Astrocyte of the spinal cord (primary cell): ENCODE measurements around the gene KRTAP10-5.
"Not testable (repeated sequence)": the region's sequence is repeated elsewhere in the genome, so short reads cannot be mapped to it uniquely, and the experiment has no call there.

Source experiments
- DNase-seq: peaks from one replicate; pipeline ENCODE4 v3.0.0; 2011; ENCODE audit warnings: low read depth, low spot score
- H3K4me3 ChIP-seq: 2 replicates; pipeline ENCODE4 v1.5.1; 2011; ENCODE audit warnings: low read depth, mild to moderate bottlenecking, low read length, moderate library complexity
- in situ Hi-C: cut with HindIII; loops from 2 replicates; pipeline ENCODE4 v1.10.0; 2017; ENCODE audit warnings: low sequenced_read_pairs
- TF ChIP-seq, protein P1 (sequence below): IDR thresholded peaks from 2 replicates; pipeline ENCODE4 v1.5.1; 2012; ENCODE audit warnings: low read depth, mild to moderate bottlenecking, low read length, inconsistent platforms

The KRTAP10-5 gene

DNA sequence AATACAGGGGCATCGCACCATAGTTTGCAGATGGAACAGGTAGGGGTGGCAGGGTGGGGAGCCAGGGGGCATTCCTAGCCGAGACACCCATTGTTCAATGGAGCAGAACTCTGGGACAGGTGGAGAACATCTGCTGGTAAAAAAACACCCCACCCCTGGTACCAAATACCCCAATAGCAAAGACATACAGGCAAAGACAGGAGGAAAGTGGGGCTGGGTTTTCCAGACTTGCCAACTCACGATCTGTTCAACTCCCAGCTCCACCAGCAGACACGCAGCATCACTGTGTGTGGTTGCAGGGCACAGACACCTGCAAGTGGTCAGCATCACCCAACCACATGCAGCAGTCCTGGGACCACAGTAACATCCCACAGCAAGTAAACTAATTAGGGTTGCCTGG lies 31.1 kb upstream of the KRTAP10-5 start:
- no peak overlapping the region for H3K4me3 ChIP-seq
- no peak for DNase-seq
- in situ Hi-C loops: no loop called here
- TF ChIP-seq, protein P1, sequence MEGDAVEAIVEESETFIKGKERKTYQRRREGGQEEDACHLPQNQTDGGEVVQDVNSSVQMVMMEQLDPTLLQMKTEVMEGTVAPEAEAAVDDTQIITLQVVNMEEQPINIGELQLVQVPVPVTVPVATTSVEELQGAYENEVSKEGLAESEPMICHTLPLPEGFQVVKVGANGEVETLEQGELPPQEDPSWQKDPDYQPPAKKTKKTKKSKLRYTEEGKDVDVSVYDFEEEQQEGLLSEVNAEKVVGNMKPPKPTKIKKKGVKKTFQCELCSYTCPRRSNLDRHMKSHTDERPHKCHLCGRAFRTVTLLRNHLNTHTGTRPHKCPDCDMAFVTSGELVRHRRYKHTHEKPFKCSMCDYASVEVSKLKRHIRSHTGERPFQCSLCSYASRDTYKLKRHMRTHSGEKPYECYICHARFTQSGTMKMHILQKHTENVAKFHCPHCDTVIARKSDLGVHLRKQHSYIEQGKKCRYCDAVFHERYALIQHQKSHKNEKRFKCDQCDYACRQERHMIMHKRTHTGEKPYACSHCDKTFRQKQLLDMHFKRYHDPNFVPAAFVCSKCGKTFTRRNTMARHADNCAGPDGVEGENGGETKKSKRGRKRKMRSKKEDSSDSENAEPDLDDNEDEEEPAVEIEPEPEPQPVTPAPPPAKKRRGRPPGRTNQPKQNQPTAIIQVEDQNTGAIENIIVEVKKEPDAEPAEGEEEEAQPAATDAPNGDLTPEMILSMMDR: no peak

DNA sequence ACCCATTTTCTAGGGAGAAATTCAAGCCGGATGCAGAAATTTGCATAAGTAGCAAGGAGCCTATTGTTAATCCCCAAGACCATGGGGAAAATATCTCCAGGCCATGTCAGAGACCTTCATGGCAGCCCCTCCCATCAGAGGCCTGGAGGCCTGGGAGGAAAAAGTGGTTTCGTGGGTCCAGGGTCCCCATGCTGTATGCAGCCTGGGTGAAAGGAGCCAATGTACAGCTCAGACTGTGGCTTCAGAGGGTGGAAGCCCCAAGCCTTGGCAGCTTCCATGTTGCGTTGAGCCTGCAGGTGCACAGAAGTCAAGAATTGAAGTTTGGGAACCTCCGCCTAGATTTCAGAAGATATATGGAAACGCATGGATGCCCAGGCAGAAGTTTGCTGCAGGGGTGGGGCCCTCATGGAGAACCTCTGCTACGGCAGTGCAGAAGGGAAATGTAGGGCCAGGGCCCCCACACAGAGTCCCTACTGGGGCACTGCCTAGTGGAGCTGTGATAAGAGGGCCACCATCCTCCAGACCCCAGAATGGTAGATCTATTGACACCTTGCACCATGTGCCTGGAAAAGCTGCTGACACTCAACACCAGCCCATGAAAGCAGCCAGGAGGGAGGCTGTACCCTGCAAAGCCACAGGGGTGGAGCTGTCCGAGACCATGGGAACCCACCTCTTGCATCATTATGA lies 29.9 kb upstream of the KRTAP10-5 start:
- H3K4me3 ChIP-seq, DNase-seq, in situ Hi-C loops: not testable (repeated sequence)

DNA sequence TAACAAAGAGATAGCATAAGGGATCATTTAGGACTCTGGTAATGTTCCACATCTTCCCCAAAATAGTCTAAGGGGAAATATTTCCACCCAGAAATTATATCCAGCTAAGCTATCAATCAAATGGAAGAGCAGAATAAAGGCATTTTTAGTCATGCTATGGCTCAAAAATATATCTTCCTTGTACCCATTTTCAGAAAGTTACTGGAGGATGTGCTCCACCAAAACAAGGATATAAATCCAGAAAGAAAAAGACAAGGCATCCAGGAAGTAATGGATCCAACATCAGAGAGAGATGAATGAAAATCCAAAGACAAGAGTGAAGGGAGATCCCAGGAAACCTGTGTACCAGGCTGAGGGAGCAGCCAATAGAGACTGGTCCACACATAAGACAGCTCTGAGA lies 28.8 kb upstream of the KRTAP10-5 start:
- in situ Hi-C loops: no loop called here
- TF ChIP-seq, protein P1: no peak
- no peak overlapping the region for H3K4me3 ChIP-seq

DNA sequence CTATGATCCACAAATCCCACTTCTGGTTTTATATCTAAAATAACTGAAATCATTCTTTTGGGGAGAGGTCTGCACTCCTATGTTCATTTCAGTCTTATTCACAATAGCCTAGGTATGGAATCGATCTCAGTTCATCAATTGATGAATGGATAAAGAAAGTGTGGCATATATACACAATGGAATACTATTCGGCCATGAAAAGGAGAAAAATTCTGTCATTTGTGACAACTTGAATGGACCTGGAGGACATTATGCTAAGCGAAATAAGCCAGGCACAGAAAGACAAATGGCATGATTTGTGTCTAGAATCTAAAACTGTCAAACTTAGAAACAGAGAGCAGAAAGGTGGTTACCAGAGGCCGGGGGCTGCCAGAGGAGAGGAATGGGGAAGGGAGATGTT lies 26.1 kb upstream of the KRTAP10-5 start:
- in situ Hi-C loops: no loop called here
- no peak overlapping the region for H3K4me3 ChIP-seq
- no peak for DNase-seq
- TF ChIP-seq, protein P1: no peak

More for the DNA sequence above, 28.8 kb upstream of the KRTAP10-5 start:
- DNase-seq: no peak

DNA sequence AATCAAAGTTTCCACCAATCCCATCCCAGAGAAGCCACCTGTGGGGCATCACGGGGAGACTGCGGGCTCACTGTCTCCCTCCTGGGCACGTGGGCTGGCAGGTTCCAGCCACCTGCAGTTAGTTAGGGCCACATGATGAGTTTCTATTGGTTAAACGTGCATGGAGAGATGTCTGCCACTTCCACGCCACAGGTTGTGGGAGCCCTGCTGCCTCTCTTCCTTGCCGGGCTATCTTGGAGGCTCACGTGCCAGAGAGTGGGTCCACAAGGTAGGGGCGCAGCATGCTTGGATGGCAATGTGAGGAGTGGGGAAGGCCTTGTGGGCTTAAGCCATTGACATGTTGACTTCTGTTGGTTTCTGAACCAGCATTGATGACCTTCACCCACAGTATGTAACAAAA lies 23.5 kb upstream of the KRTAP10-5 start:
- in situ Hi-C loops: no loop called here
- TF ChIP-seq, protein P1: no peak
- no peak overlapping the region for H3K4me3 ChIP-seq

DNA sequence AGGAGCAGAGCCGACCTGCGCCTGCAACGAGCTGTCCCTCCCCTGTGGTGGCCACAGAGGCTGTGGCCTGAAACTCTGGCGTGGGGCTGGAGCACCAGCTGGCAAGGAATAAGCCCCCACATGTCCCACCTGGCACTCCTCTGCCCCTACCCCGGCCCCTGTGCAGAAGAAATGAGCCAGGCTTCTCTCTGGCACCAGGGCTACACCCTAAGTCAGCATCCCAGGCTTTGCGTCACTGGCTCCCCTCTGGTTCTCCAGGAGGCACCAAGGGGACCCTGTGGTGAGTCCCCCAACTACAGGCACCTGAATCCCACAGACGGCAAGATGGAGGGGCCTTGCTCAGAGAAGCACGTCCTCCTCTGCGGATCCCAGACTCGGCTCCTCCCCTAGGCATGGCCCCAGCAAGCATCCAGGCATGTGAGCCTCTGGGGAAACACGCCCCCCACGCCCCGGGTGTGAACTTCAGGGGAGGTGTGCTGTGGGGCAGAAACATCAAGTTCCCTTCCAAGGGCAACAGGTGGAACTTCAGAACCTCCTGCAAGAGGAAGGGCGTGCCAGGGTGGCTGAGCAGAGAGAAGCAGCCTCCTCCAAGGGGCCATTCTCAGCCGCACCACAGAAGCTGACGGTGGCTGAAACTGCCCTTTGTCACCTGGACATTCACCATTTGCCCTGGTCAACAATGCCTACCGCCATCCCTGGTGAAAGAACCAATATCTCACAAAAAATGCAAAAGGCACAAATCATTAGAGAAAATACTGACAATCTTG lies 22.9 kb upstream of the KRTAP10-5 start:
- no peak overlapping the region for H3K4me3 ChIP-seq
- TF ChIP-seq, protein P1: no peak
- in situ Hi-C loops: no loop called here
- no peak for DNase-seq

More for the DNA sequence above, 23.5 kb upstream of the KRTAP10-5 start:
- DNase-seq: no peak

DNA sequence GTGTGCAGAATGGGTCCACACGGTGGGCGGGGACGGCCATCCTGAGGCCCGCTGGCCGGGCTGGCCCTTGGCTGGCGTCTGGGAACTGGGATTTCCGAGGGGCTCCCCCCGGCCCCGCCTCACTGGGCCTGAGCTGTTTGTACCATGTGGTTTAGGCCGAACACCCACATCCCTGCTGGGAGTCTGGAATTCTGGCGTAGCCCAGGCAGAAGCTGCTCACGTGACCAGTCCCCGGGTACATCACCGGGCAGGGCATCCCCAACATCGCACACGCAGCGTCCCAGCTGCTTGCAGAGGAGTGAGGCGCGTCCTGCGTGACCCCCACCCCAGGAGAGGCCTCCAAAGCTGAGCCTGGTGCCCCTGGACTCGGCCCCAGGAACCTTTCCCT lies 22.1 kb upstream of the KRTAP10-5 start:
- no peak overlapping the region for H3K4me3 ChIP-seq
- TF ChIP-seq, protein P1: no peak
- DNase-seq: no peak
- in situ Hi-C loops: no loop called here
